Calu3 (cell line): ENCODE results near the gene LINC01488. TPM values are rescaled to one million over a fixed set of nuclear protein-coding genes. Genes with fewer than 3 reads are reported as not detected.

Source experiments
- BruUV-seq: library from RNA; stranded (reverse); fragments of 400-500 nt; replicated peaks from 2 replicates; lab custom pipeline; 2021; lab: Mats Ljungman, UMichigan
- CTCF ChIA-PET: fragments of 300-600 bp; sonication (Branson Sonifier 250); formaldehyde crosslinking; loops from one replicate; lab custom pipeline; 2022; ENCODE audit warnings: antibody characterized with exemption; lab: Charles Lee
- DNase-seq: peaks from one replicate; pipeline ENCODE4 v3.0.0; 2022
- H3K27ac Mint-ChIP-seq: one replicate; pipeline ENCODE4 v1.8.0; 2022; ENCODE audit warnings: mixed read lengths; ENCODE audit not compliant: unreplicated experiment
- H3K27me3 Mint-ChIP-seq: one replicate; pipeline ENCODE4 v1.8.0; 2022; ENCODE audit warnings: mixed read lengths; ENCODE audit not compliant: unreplicated experiment
- H3K36me3 Mint-ChIP-seq: one replicate; pipeline ENCODE4 v1.8.0; 2022; ENCODE audit warnings: mild to moderate bottlenecking, moderate library complexity, mixed read lengths; ENCODE audit not compliant: insufficient read depth, unreplicated experiment
- H3K4me1 Mint-ChIP-seq: one replicate; pipeline ENCODE4 v1.8.0; 2022; ENCODE audit warnings: mild to moderate bottlenecking, low read depth, mixed read lengths; ENCODE audit not compliant: unreplicated experiment
- H3K4me3 Mint-ChIP-seq: one replicate; pipeline ENCODE4 v1.8.0; 2022; ENCODE audit warnings: mild to moderate bottlenecking, low read depth, moderate library complexity, mixed read lengths; ENCODE audit not compliant: unreplicated experiment
- H3K9me3 Mint-ChIP-seq: one replicate; pipeline ENCODE4 v1.8.0; 2022; ENCODE audit warnings: low read depth, mixed read lengths; ENCODE audit not compliant: unreplicated experiment
- CTCF ChIP-seq: fragments of 200-600 bp; IDR thresholded peaks from one replicate; pipeline ENCODE4 v1.8.0; 2022; ENCODE audit warnings: antibody characterized with exemption; ENCODE audit not compliant: unreplicated experiment
- intact Hi-C: fragments of 100-400 bp; cut with micrococcal nuclease; formaldehyde crosslinking; loops from one replicate; pipeline ENCODE4 v1.10.0; 2022; ENCODE audit not compliant: unreplicated experiment
- total RNA-seq: library from RNA; stranded (reverse); gene quantifications from 2 replicates; pipeline ENCODE4 v1.2.3, GENCODE V29; 2022

The LINC01488 gene
- total RNA-seq, 1 experiment from 2014 or later: not detected

DNA sequence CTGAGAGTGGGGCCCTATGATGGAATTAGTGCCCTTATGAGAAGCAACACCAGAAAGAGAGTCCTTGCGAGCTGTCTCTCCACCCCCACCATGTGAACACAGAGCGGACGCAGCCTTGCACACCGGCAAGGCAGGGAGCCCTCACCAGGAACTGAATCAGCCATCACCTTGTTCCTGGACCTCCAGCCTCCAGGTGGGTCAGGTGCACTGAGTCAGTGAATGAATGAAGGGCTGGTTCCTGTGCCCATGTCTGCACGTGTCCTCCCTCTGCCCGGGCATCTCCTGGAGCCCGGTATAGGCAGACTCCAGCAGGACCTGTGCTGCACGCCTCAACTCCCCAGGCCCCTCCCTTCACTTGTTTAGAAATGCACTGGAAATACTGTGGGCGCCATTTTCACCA lies 54.9 kb downstream of the LINC01488 start:
- peaks cover 8% of the 10 kb centered on the region for H3K4me1 Mint-ChIP-seq
- H3K9me3 Mint-ChIP-seq: no peaks in the 10 kb centered on the region
- intact Hi-C loops: no loop called here
- H3K4me3 Mint-ChIP-seq: no peak overlapping the region
- no peak overlapping the region for H3K27ac Mint-ChIP-seq
- peaks cover 10% of the 10 kb centered on the region for H3K27me3 Mint-ChIP-seq
- no peak for DNase-seq
- TF ChIP-seq CTCF: no peak
- CTCF ChIA-PET: interaction anchor here (0.6 kb wide), 2 partner anchors 12 to 1171 kb away, joined by 3 to 4 read pairs; no protein-coding TSS in a partner anchor
- H3K36me3 Mint-ChIP-seq: no peaks in the 10 kb centered on the region
- no TSS peak for BruUV-seq

- CTCF ChIA-PET: no interaction called here
- Mint-ChIP-seq H3K4me1 (peaks cover 14% of the 10 kb centered on the region), H3K27me3 (peaks cover 3% of the 10 kb centered on the region), H3K4me3 (no peak overlapping the region), H3K9me3 (no peaks in the 10 kb centered on the region), H3K27ac (no peak overlapping the region), H3K36me3 (no peaks in the 10 kb centered on the region)
- no peak for DNase-seq
- intact Hi-C loops: no loop called here
- TF ChIP-seq CTCF: no peak
- no TSS peak for BruUV-seq
Observed at GRCh38 chr11:69537126-69537525, 55.7 kb downstream of the LINC01488 start.

DNA sequence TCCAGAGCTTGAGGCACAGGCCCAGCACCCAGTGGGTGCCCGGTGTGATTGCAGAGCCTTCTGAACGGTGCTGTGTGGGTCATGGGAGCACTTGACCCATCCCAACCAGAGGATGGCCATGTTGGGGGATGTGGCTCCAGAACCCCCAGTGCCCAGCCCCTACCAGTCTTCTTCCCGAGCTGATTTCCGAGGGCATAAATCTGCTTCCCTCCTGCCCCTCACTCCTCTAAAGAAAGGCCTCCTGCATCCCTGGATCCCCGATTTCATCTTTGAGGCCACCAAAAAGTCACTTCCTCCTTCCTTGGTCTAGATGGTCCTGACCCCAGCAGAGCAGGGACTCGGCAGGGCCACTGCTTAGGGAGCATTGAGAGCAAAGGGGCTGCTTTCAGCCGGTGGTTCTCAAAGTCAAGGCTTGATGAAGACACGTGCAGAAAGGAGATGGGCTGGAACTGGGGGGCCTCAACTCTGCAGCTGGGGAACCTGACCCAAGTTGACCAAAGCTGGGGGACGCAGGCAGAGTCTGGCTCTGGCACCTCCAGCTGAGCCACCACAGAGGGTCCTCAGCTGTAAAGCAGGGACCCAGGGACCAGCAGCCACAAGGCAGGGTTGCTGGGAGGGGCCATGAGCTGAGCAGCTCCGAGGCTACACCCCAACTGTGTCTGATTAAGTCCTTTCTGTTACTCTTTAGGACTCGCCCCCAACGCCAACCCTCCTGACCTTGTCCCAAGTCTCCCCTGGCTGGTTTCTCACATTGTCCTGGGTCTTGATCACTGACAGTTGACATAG lies 56.6 kb downstream of the LINC01488 start:
- intact Hi-C loops: no loop called here
- BruUV-seq: no TSS peak
- Mint-ChIP-seq H3K27ac (no peak overlapping the region), H3K4me3 (no peak overlapping the region), H3K4me1 (peaks cover 22% of the 10 kb centered on the region), H3K9me3 (no peaks in the 10 kb centered on the region), H3K36me3 (no peaks in the 10 kb centered on the region), H3K27me3 (no peaks in the 10 kb centered on the region)
- TF ChIP-seq CTCF: no peak
- CTCF ChIA-PET: no interaction called here
- DNase-seq: no peak

GRCh38 chr11:69538854-69539253 lies 57.4 kb downstream of the LINC01488 start:
- no TSS peak for BruUV-seq
- Mint-ChIP-seq H3K9me3 (no peaks in the 10 kb centered on the region), H3K27ac (no peak overlapping the region), H3K36me3 (no peaks in the 10 kb centered on the region), H3K27me3 (no peaks in the 10 kb centered on the region), H3K4me3 (no peak overlapping the region), H3K4me1 (peaks cover 22% of the 10 kb centered on the region)
- intact Hi-C loops: no loop called here
- CTCF ChIA-PET: no interaction called here
- no peak for TF ChIP-seq CTCF
- DNase-seq: no peak
